T-helper 1 cell treated with Interleukin-12 subunit alpha and Interleukin-12 subunit beta and Interleukin-4 antibody, amounts not matched to agents 30 μg/mL and 1 μg/mL, for 36 hours (primary cell): ENCODE results near the gene EXOSC7.

Experiments used
- H3K27ac Mint-ChIP-seq: one replicate; pipeline ENCODE4 v1.8.0; 2021; ENCODE audit warnings: mild to moderate bottlenecking, mixed read lengths
- H3K27me3 Mint-ChIP-seq: one replicate; pipeline ENCODE4 v1.8.0; 2021; ENCODE audit warnings: low read depth, mixed read lengths
- H3K36me3 Mint-ChIP-seq: one replicate; pipeline ENCODE4 v1.8.0; 2021; ENCODE audit warnings: low read depth, mixed read lengths
- H3K4me1 Mint-ChIP-seq: one replicate; pipeline ENCODE4 v1.8.0; 2021; ENCODE audit warnings: low read depth, mixed read lengths
- H3K4me3 Mint-ChIP-seq: one replicate; pipeline ENCODE4 v1.8.0; 2021; ENCODE audit warnings: mild to moderate bottlenecking, moderate library complexity, mixed read lengths
- H3K9me3 Mint-ChIP-seq: one replicate; pipeline ENCODE4 v1.8.0; 2021; ENCODE audit warnings: mixed read lengths

EXOSC7 gene

GRCh38 chr3:45055411-45056143 lies 79.5 kb downstream of the EXOSC7 start:
- Mint-ChIP-seq H3K4me1 (peaks cover 19% of the 10 kb centered on the region), H3K9me3 (no peaks in the 10 kb centered on the region), H3K36me3 (no peaks in the 10 kb centered on the region), H3K27me3 (peaks cover 16% of the 10 kb centered on the region), H3K4me3 (no peak overlapping the region), H3K27ac (no peak overlapping the region)

GRCh38 chr3:45056608-45057301 lies 80.7 kb downstream of the EXOSC7 start:
- H3K27ac Mint-ChIP-seq, result no peak overlapping the region
- no peaks in the 10 kb centered on the region for H3K36me3 Mint-ChIP-seq
- H3K9me3 Mint-ChIP-seq, result no peaks in the 10 kb centered on the region
- peaks cover 19% of the 10 kb centered on the region for H3K4me1 Mint-ChIP-seq
- peaks cover 13% of the 10 kb centered on the region for H3K27me3 Mint-ChIP-seq
- H3K4me3 Mint-ChIP-seq, result no peak overlapping the region

- Mint-ChIP-seq H3K4me1 (peaks cover 22% of the 10 kb centered on the region), H3K27me3 (peaks cover 13% of the 10 kb centered on the region), H3K27ac (no peak overlapping the region), H3K9me3 (no peaks in the 10 kb centered on the region), H3K4me3 (no peak overlapping the region), H3K36me3 (no peaks in the 10 kb centered on the region)
These were observed 81.5 kb downstream of the EXOSC7 start for GRCh38 chr3:45057557-45057956.

- H3K4me3 Mint-ChIP-seq, result no peak overlapping the region
- H3K27ac Mint-ChIP-seq, result no peak overlapping the region
- H3K9me3 Mint-ChIP-seq, result no peaks in the 10 kb centered on the region
- H3K4me1 Mint-ChIP-seq, result peaks cover 15% of the 10 kb centered on the region
- peaks cover 13% of the 10 kb centered on the region for H3K27me3 Mint-ChIP-seq
- H3K36me3 Mint-ChIP-seq, result no peaks in the 10 kb centered on the region
These were observed 83.1 kb downstream of the EXOSC7 start for GRCh38 chr3:45059132-45059531.

GRCh38 chr3:45060165-45060892 lies 84.3 kb downstream of the EXOSC7 start:
- peaks cover 18% of the 10 kb centered on the region for H3K4me1 Mint-ChIP-seq
- no peak overlapping the region for H3K27ac Mint-ChIP-seq
- peaks cover 13% of the 10 kb centered on the region for H3K27me3 Mint-ChIP-seq
- no peak overlapping the region for H3K4me3 Mint-ChIP-seq
- H3K36me3 Mint-ChIP-seq, result no peaks in the 10 kb centered on the region
- H3K9me3 Mint-ChIP-seq, result no peaks in the 10 kb centered on the region
